ENCODE measurements around the gene SLC9A8. TPM values are rescaled to one million over a fixed set of nuclear protein-coding genes. Genes with fewer than 3 reads are reported as not detected.

Gene SLC9A8
- total RNA-seq, 6 experiments from 2014 or later: 7.1 to 8.0 (median 7.4) TPM

- Mint-ChIP-seq H3K4me3 (no peak overlapping the region), H3K9me3 (no peaks in the 10 kb centered on the region), H3K36me3 (ENCODE audit: low read depth) (no peaks in the 10 kb centered on the region), H3K27ac (no peak overlapping the region), H3K4me1 (ENCODE audit: low read depth) (peaks cover 42% of the 10 kb centered on the region), H3K27me3 (ENCODE audit: insufficient read depth) (no peaks in the 10 kb centered on the region; the same call in 1 of the 2 replicates)
- TF ChIP-seq, protein P1, sequence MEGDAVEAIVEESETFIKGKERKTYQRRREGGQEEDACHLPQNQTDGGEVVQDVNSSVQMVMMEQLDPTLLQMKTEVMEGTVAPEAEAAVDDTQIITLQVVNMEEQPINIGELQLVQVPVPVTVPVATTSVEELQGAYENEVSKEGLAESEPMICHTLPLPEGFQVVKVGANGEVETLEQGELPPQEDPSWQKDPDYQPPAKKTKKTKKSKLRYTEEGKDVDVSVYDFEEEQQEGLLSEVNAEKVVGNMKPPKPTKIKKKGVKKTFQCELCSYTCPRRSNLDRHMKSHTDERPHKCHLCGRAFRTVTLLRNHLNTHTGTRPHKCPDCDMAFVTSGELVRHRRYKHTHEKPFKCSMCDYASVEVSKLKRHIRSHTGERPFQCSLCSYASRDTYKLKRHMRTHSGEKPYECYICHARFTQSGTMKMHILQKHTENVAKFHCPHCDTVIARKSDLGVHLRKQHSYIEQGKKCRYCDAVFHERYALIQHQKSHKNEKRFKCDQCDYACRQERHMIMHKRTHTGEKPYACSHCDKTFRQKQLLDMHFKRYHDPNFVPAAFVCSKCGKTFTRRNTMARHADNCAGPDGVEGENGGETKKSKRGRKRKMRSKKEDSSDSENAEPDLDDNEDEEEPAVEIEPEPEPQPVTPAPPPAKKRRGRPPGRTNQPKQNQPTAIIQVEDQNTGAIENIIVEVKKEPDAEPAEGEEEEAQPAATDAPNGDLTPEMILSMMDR (IDR thresholded peaks at IDR 0.05): no peak
- no peak for DNase-seq
Observed at GRCh38 chr20:49863666-49864065, 51.0 kb downstream of the SLC9A8 start.

- Mint-ChIP-seq H3K4me3 (no peak overlapping the region; the same call in 1 of the 2 replicates), H3K9me3 (no peaks in the 10 kb centered on the region), H3K27me3 (ENCODE audit: insufficient read depth) (no peaks in the 10 kb centered on the region; the same call in 1 of the 2 replicates), H3K36me3 (ENCODE audit: low read depth) (no peaks in the 10 kb centered on the region), H3K27ac (peak overlapping the region; percentile 69), H3K4me1 (ENCODE audit: low read depth) (peaks cover 39% of the 10 kb centered on the region)
- no peak for DNase-seq
- TF ChIP-seq, protein P1 (IDR thresholded peaks at IDR 0.05): no peak
Observed at GRCh38 chr20:49865559-49865958, 52.9 kb downstream of the SLC9A8 start.

DNA sequence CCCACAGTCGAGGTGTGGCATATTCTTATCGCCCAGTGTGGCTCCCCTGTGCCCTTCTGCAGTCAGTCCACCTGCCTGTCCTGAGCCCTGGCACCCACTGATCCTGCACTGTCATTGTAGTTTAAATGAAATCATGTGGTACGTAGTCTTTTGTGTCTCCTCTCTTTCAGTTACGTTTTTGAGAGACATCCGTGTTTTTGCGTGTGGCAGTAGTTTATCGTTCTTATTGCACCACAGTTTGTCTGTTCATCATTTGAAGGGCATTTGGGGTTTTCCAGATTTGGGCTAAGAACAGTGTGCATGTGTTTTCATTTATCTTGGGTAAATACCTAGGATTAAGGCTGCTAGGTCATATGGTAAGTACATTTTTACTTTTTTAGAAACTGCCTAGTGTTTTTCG is 53.4 kb downstream of the SLC9A8 start:
- TF ChIP-seq, protein P1 (IDR thresholded peaks at IDR 0.05): no peak
- H3K36me3 Mint-ChIP-seq (ENCODE audit: low read depth): no peaks in the 10 kb centered on the region
- H3K27me3 Mint-ChIP-seq (ENCODE audit: insufficient read depth): no peaks in the 10 kb centered on the region
- peaks cover 39% of the 10 kb centered on the region for H3K4me1 Mint-ChIP-seq (ENCODE audit: low read depth)
- peak; percentile 42 for DNase-seq
- H3K4me3 Mint-ChIP-seq: peak overlapping the region; percentile 4; the same call in 1 of the 2 replicates
- no peaks in the 10 kb centered on the region for H3K9me3 Mint-ChIP-seq
- H3K27ac Mint-ChIP-seq: peak overlapping the region; percentile 69

GRCh38 chr20:49867453-49868215 is 55.0 kb downstream of the SLC9A8 start:
- H3K36me3 Mint-ChIP-seq (ENCODE audit: low read depth): no peaks in the 10 kb centered on the region
- H3K27ac Mint-ChIP-seq: 0 out of 2 replicates have a peak overlapping the region, but pooled peaks have one; percentile 18

GRCh38 chr20:49868538-49868937 is 55.9 kb downstream of the SLC9A8 start:
- no peak overlapping the region for H3K4me3 Mint-ChIP-seq
- TF ChIP-seq, protein P1 (IDR thresholded peaks at IDR 0.05): no peak
- H3K9me3 Mint-ChIP-seq: no peaks in the 10 kb centered on the region
- no peak overlapping the region for H3K27ac Mint-ChIP-seq
- no peaks in the 10 kb centered on the region for H3K27me3 Mint-ChIP-seq (ENCODE audit: insufficient read depth)
- peaks cover 39% of the 10 kb centered on the region for H3K4me1 Mint-ChIP-seq (ENCODE audit: low read depth)
- no peaks in the 10 kb centered on the region for H3K36me3 Mint-ChIP-seq (ENCODE audit: low read depth)
- no peak for DNase-seq

More at GRCh38 chr20:49867453-49868215, 55.0 kb downstream of the SLC9A8 start:
- DNase-seq: no peak
- Mint-ChIP-seq H3K4me3 (no peak overlapping the region), H3K4me1 (ENCODE audit: low read depth) (peaks cover 39% of the 10 kb centered on the region), H3K9me3 (no peaks in the 10 kb centered on the region), H3K27me3 (ENCODE audit: insufficient read depth) (no peaks in the 10 kb centered on the region)
- TF ChIP-seq, protein P1 (IDR thresholded peaks at IDR 0.05): no peak

Data from HFFc6 (cell line).